HG02852 (cell line): ENCODE data around the gene BIRC7.

ENCODE experiments used
- ATAC-seq: cut with Tn5 transposase; IDR thresholded peaks from one replicate; pipeline ENCODE4 v1.9.1; 2021; ENCODE audit warnings: mild to moderate bottlenecking, moderate library complexity; ENCODE audit not compliant: unreplicated experiment

The BIRC7 gene

GRCh38 chr20:63235399-63235983 is at the start of gene BIRC7:
TSS of gene BIRC7 (plus strand) at chr20:63235905. CDS start at chr20:63236097, 192 bp downstream.
- ATAC-seq = no peak

GRCh38 chr20:63186084-63186483 is 49.6 kb upstream of the BIRC7 start:
- no peak for ATAC-seq

- no peak for ATAC-seq
These were observed 49.0 kb upstream of the BIRC7 start for GRCh38 chr20:63186528-63187316.

- ATAC-seq = no peak
These were observed 48.2 kb upstream of the BIRC7 start for GRCh38 chr20:63187338-63188158.

- ATAC-seq = no peak
These were observed 47.6 kb upstream of the BIRC7 start for GRCh38 chr20:63188159-63188442.

GRCh38 chr20:63188641-63189321 is 46.9 kb upstream of the BIRC7 start:
- no peak for ATAC-seq

- ATAC-seq = no peak
These were observed 46.4 kb upstream of the BIRC7 start for GRCh38 chr20:63189322-63189642.

GRCh38 chr20:63189846-63190559 is 45.7 kb upstream of the BIRC7 start:
- ATAC-seq = no peak

- no peak for ATAC-seq
These were observed 44.9 kb upstream of the BIRC7 start for GRCh38 chr20:63190828-63191227.

GRCh38 chr20:63191400-63191799 is 44.3 kb upstream of the BIRC7 start:
- ATAC-seq = no peak

GRCh38 chr20:63192721-63193120 is 43.0 kb upstream of the BIRC7 start:
- no peak for ATAC-seq

- no peak for ATAC-seq
These were observed 41.5 kb upstream of the BIRC7 start for GRCh38 chr20:63194007-63194796.

- no peak for ATAC-seq
These were observed 40.9 kb upstream of the BIRC7 start for GRCh38 chr20:63194797-63195173.

GRCh38 chr20:63196768-63197470 is 38.8 kb upstream of the BIRC7 start:
- ATAC-seq = no peak

GRCh38 chr20:63198606-63199005 is 37.1 kb upstream of the BIRC7 start:
- no peak for ATAC-seq

- no peak for ATAC-seq
These were observed 33.7 kb upstream of the BIRC7 start for GRCh38 chr20:63202021-63202420.

GRCh38 chr20:63202811-63203526 is 32.7 kb upstream of the BIRC7 start:
- ATAC-seq = no peak

GRCh38 chr20:63204362-63204761 is 31.3 kb upstream of the BIRC7 start:
- no peak for ATAC-seq

GRCh38 chr20:63205896-63206295 is 29.8 kb upstream of the BIRC7 start:
- no peak for ATAC-seq
